ENCODE data around the gene CCDC18. TPM values are rescaled to one million over a fixed set of nuclear protein-coding genes. Genes with fewer than 3 reads are reported as not detected.
A peak's percentile ranks its signal among the peaks of the same experiment; 100 is the strongest.

The CCDC18 gene
- total RNA-seq, 4 donors from 2014 or later: 0.81 to 4.7 (median 2.4) TPM

GRCh38 chr1:93301131-93301530 lies 120.6 kb downstream of the CCDC18 start:
- ATAC-seq: no peak
- Histone ChIP-seq H3K4me1 (no peaks in the 10 kb centered on the region), H3K9me3 (no peaks in the 10 kb centered on the region), H3K36me3 (peaks cover 0 to 40% of the 10 kb centered on the region in 2 donors), H3K4me3 (no peak overlapping the region), H3K27me3 (no peaks in the 10 kb centered on the region), H3K27ac (no peak overlapping the region)
- TF ChIP-seq EP300 (IDR thresholded peaks at IDR 0.05) (no peak), POLR2AphosphoS5 (IDR thresholded peaks at IDR 0.05) (no peak), POLR2A (IDR thresholded peaks at IDR 0.05) (no peak), CTCF (IDR thresholded peaks at IDR 0.05) (no peak)
- WGBS, 2 donors (ENCODE audit: low coverage in 1 of 2): 50 to 82% methylated on average over 1 of the region's 1 CpG

- H3K27ac ChIP-seq: no peak overlapping the region
- TF ChIP-seq EP300 (IDR thresholded peaks at IDR 0.05): no peak
- no peak for TF ChIP-seq POLR2A (IDR thresholded peaks at IDR 0.05)
- TF ChIP-seq POLR2AphosphoS5 (IDR thresholded peaks at IDR 0.05): no peak
- TF ChIP-seq CTCF (IDR thresholded peaks at IDR 0.05): no peak
- no peak for ATAC-seq
- H3K27me3 ChIP-seq: no peaks in the 10 kb centered on the region
- H3K4me1 ChIP-seq: no peaks in the 10 kb centered on the region
- peaks cover 0 to 34% of the 10 kb centered on the region in 2 donors for H3K36me3 ChIP-seq
- H3K4me3 ChIP-seq: no peak overlapping the region
- no peaks in the 10 kb centered on the region for H3K9me3 ChIP-seq
- WGBS, 2 donors (ENCODE audit: low coverage in 1 of 2): 74 to 80% methylated on average over 4 to 5 of the region's 5 CpGs
These were observed 121.6 kb downstream of the CCDC18 start for GRCh38 chr1:93302078-93302477.

GRCh38 chr1:93304716-93305138 lies 124.2 kb downstream of the CCDC18 start:
- ATAC-seq: no peak
- H3K4me3 ChIP-seq: no peak overlapping the region
- no peaks in the 10 kb centered on the region for H3K27me3 ChIP-seq
- no peaks in the 10 kb centered on the region for H3K9me3 ChIP-seq
- WGBS, 2 donors (ENCODE audit: low coverage in 1 of 2): 17 to 23% methylated on average over 2 of the region's 2 CpGs
- TF ChIP-seq POLR2A (IDR thresholded peaks at IDR 0.05) (no peak), CTCF (IDR thresholded peaks at IDR 0.05) (peak; percentile 79 to 92 (median 86))
- no peaks in the 10 kb centered on the region for H3K4me1 ChIP-seq
- peaks cover 0 to 31% of the 10 kb centered on the region in 2 donors for H3K36me3 ChIP-seq
- H3K27ac ChIP-seq: no peak overlapping the region

- Histone ChIP-seq H3K36me3 (peaks cover 0 to 29% of the 10 kb centered on the region in 2 donors), H3K4me3 (no peak overlapping the region), H3K27me3 (no peaks in the 10 kb centered on the region), H3K27ac (no peak overlapping the region), H3K9me3 (no peaks in the 10 kb centered on the region), H3K4me1 (no peaks in the 10 kb centered on the region)
- no peak for ATAC-seq
- no peak for TF ChIP-seq CTCF (IDR thresholded peaks at IDR 0.05)
- no peak for TF ChIP-seq POLR2A (IDR thresholded peaks at IDR 0.05)
- TF ChIP-seq EP300 (IDR thresholded peaks at IDR 0.05): no peak
- TF ChIP-seq POLR2AphosphoS5 (IDR thresholded peaks at IDR 0.05): no peak
These were observed 126.4 kb downstream of the CCDC18 start for GRCh38 chr1:93306920-93307319.

GRCh38 chr1:93313026-93313425 lies 132.5 kb downstream of the CCDC18 start:
- H3K4me1 ChIP-seq: no peaks in the 10 kb centered on the region
- 67 to 72% methylated on average over 3 to 4 of the region's 4 CpGs for WGBS, 2 donors (ENCODE audit: low coverage in 1 of 2)
- no peak for ATAC-seq
- H3K4me3 ChIP-seq: no peak overlapping the region
- no peak for TF ChIP-seq EP300 (IDR thresholded peaks at IDR 0.05)
- TF ChIP-seq CTCF (IDR thresholded peaks at IDR 0.05): no peak
- no peak for TF ChIP-seq POLR2AphosphoS5 (IDR thresholded peaks at IDR 0.05)
- TF ChIP-seq POLR2A (IDR thresholded peaks at IDR 0.05): no peak
- no peak overlapping the region for H3K27ac ChIP-seq
- peaks cover 0 to 25% of the 10 kb centered on the region in 2 donors for H3K36me3 ChIP-seq
- no peaks in the 10 kb centered on the region for H3K9me3 ChIP-seq
- no peaks in the 10 kb centered on the region for H3K27me3 ChIP-seq
